IMR-90 (cell line): Measurements from ENCODE around the gene FAM163A.

ENCODE experiments used
- BHLHE40 ChIP-seq: fragments of 150-350 bp; IDR thresholded peaks from 2 replicates; pipeline ENCODE4 v1.6.1; 2016; ENCODE audit warnings: mild to moderate bottlenecking, low read depth, low read length
- CTCF ChIP-seq: conservative IDR thresholded peaks from 2 replicates; pipeline ENCODE4 v1.5.1; 2012; ENCODE audit warnings: mild to moderate bottlenecking, low read depth, low read length, improper control_type of control experiment
- ELK1 ChIP-seq: fragments of 150-350 bp; IDR thresholded peaks from 2 replicates; pipeline ENCODE4 v1.6.1; 2016; ENCODE audit warnings: low read depth, mild to moderate bottlenecking, low read length, moderate library complexity, borderline replicate concordance
- MXI1 ChIP-seq: IDR thresholded peaks from 2 replicates; pipeline ENCODE4 v1.6.1; 2012; ENCODE audit warnings: low read depth, mild to moderate bottlenecking, low read length, moderate library complexity, borderline replicate concordance
- POLR2A ChIP-seq: IDR thresholded peaks from 2 replicates; pipeline ENCODE4 v1.6.1; 2012; ENCODE audit warnings: mild to moderate bottlenecking, low read depth, low read length
- RAD21 ChIP-seq: IDR thresholded peaks from 2 replicates; pipeline ENCODE4 v1.6.1; 2012; ENCODE audit warnings: low read length, improper control_type of control experiment

GRCh38 chr1:179745743-179746142, 2.7 kb downstream of the FAM163A start:
- TF ChIP-seq CTCF (no peak), BHLHE40 (no peak), MXI1 (no peak), RAD21 (no peak), POLR2A (no peak), ELK1 (no peak)
